ENCODE measurements around the gene SPINT2. TPM values are rescaled to one million over a fixed set of nuclear protein-coding genes. Genes with fewer than 3 reads are reported as not detected.

SPINT2 gene
- total RNA-seq, 1 donor from 2014 or later: 6.8 TPM

GRCh38 chr19:38308006-38308766 lies 43.8 kb downstream of the SPINT2 start:
- H3K9me3 ChIP-seq (replicated peaks): no peaks in the 10 kb centered on the region
- peaks cover 44% of the 10 kb centered on the region for H3K36me3 ChIP-seq
- no peak for DNase-seq
- H3K27me3 ChIP-seq (ENCODE audit: low read depth): no peaks in the 10 kb centered on the region
- no peak overlapping the region for H3K27ac ChIP-seq (replicated peaks)
- TF ChIP-seq CTCF (IDR thresholded peaks at IDR 0.05; ENCODE audit: borderline replicate concordance): no peak
- intact Hi-C loops (cut with micrococcal nuclease): no loop called here
- no peak overlapping the region for H3K4me3 ChIP-seq
- H3K4me1 ChIP-seq: peaks cover 13% of the 10 kb centered on the region

GRCh38 chr19:38308926-38309614 lies 44.7 kb downstream of the SPINT2 start:
- Histone ChIP-seq H3K4me3 (no peak overlapping the region), H3K36me3 (peaks cover 44% of the 10 kb centered on the region), H3K4me1 (peaks cover 12% of the 10 kb centered on the region), H3K27me3 (ENCODE audit: low read depth) (no peaks in the 10 kb centered on the region), H3K27ac (replicated peaks) (no peak overlapping the region), H3K9me3 (replicated peaks) (no peaks in the 10 kb centered on the region)
- TF ChIP-seq CTCF (IDR thresholded peaks at IDR 0.05; ENCODE audit: borderline replicate concordance): no peak
- intact Hi-C loops (cut with micrococcal nuclease): no loop called here
- DNase-seq: no peak

GRCh38 chr19:38309615-38310278 lies 45.4 kb downstream of the SPINT2 start:
- TF ChIP-seq CTCF (IDR thresholded peaks at IDR 0.05; ENCODE audit: borderline replicate concordance): no peak
- Histone ChIP-seq H3K4me3 (no peak overlapping the region), H3K36me3 (peaks cover 44% of the 10 kb centered on the region), H3K9me3 (replicated peaks) (no peaks in the 10 kb centered on the region), H3K27ac (replicated peaks) (no peak overlapping the region), H3K4me1 (peaks cover 10% of the 10 kb centered on the region), H3K27me3 (ENCODE audit: low read depth) (no peaks in the 10 kb centered on the region)
- intact Hi-C loops (cut with micrococcal nuclease): no loop called here
- DNase-seq: no peak

- Histone ChIP-seq H3K27me3 (ENCODE audit: low read depth) (no peaks in the 10 kb centered on the region), H3K27ac (replicated peaks) (no peak overlapping the region), H3K36me3 (peaks cover 39% of the 10 kb centered on the region), H3K4me3 (no peak overlapping the region), H3K4me1 (peaks cover 14% of the 10 kb centered on the region), H3K9me3 (replicated peaks) (no peaks in the 10 kb centered on the region)
- TF ChIP-seq CTCF (IDR thresholded peaks at IDR 0.05; ENCODE audit: borderline replicate concordance): no peak
- no peak for DNase-seq
- intact Hi-C loops (cut with micrococcal nuclease): no loop called here
These were observed 45.9 kb downstream of the SPINT2 start for GRCh38 chr19:38310279-38310670.

GRCh38 chr19:38310986-38311385 lies 46.6 kb downstream of the SPINT2 start:
- TF ChIP-seq CTCF (IDR thresholded peaks at IDR 0.05; ENCODE audit: borderline replicate concordance): no peak
- intact Hi-C loops (cut with micrococcal nuclease): no loop called here
- Histone ChIP-seq H3K4me3 (no peak overlapping the region), H3K36me3 (peaks cover 35% of the 10 kb centered on the region), H3K9me3 (replicated peaks) (no peaks in the 10 kb centered on the region), H3K27me3 (ENCODE audit: low read depth) (no peaks in the 10 kb centered on the region), H3K27ac (replicated peaks) (no peak overlapping the region), H3K4me1 (peaks cover 11% of the 10 kb centered on the region)
- DNase-seq: no peak

Measured in left ventricle myocardium inferior (tissue), 1 donor.